Motor neuron (in vitro differentiated cells): ENCODE measurements around the gene SFXN2. TPM values are rescaled to one million over a fixed set of nuclear protein-coding genes. Genes with fewer than 3 reads are reported as not detected.
"Not testable (repeated sequence)": the region's sequence is repeated elsewhere in the genome, so short reads cannot be mapped to it uniquely, and the experiment has no call there.

ENCODE experiments used
- ATAC-seq, 8 experiments: fragments of 200-7000 bp; cut with Tn5 transposase; replicated peaks in 6 of 8; 2 replicates each; pipeline ENCODE4 v1.8.0; 2021; ENCODE audit warnings: mild to moderate bottlenecking in 8 of 8, moderate library complexity in 8 of 8
- H3K27ac ChIP-seq, 2 donors: fragments of 250-450 bp; sonication (Bioruptor Pico); 2 replicates each; pipeline ENCODE4 v1.9.0; 2021; ENCODE audit warnings: antibody characterized with exemption in 2 of 2, mild to moderate bottlenecking in 2 of 2, moderate library complexity in 1 of 2
- H3K4me1 ChIP-seq, 2 donors: fragments of 250-450 bp; sonication (Bioruptor Pico); replicated peaks in 1 of 2; 2 replicates each; pipeline ENCODE4 v1.6.1; 2021; ENCODE audit warnings: antibody characterized with exemption in 2 of 2, mild to moderate bottlenecking in 2 of 2, moderate library complexity in 1 of 2
- H3K4me3 ChIP-seq, 5 donors: fragments of 250-450 bp; sonication (Bioruptor Pico); 2 replicates each; pipeline ENCODE4 v1.9.0; 2021; ENCODE audit warnings: antibody characterized with exemption in 5 of 5, mild to moderate bottlenecking in 5 of 5, moderate library complexity in 4 of 5
- whole genome bisulfite sequencing, 10 experiments: fragments of 450-650 bp; shearing (Covaris generic); methylation state at CpG; one replicate each; pipeline ENCODE4 v1.0.0; 2022; 5-methylcytosine and 5-hydroxymethylcytosine counted together
- in situ Hi-C, 9 experiments: fragments of 400-800 bp; cut with MboI; loops; one replicate each; pipeline ENCODE4 v1.15.0; 2021; ENCODE audit warnings: low sequenced_read_pairs in 9 of 9, low pct_unique_long_range_greater_than_20kb in 2 of 9; ENCODE audit not compliant: unreplicated experiment in 9 of 9
- total RNA-seq, 8 experiments: library from RNA; unstranded; fragments of 300-600 nt; gene quantifications; 2 replicates each; pipeline versions ENCODE4 v1.2.3 to v1.2.4, GENCODE V29; 2022

SFXN2 gene, protein sequence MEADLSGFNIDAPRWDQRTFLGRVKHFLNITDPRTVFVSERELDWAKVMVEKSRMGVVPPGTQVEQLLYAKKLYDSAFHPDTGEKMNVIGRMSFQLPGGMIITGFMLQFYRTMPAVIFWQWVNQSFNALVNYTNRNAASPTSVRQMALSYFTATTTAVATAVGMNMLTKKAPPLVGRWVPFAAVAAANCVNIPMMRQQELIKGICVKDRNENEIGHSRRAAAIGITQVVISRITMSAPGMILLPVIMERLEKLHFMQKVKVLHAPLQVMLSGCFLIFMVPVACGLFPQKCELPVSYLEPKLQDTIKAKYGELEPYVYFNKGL
- 10 to 100 TPM in 2 of 8 experiments, 1 to 10 TPM in 6; 1.2 to 21.5 (median 4.9) TPM for total RNA-seq

DNA sequence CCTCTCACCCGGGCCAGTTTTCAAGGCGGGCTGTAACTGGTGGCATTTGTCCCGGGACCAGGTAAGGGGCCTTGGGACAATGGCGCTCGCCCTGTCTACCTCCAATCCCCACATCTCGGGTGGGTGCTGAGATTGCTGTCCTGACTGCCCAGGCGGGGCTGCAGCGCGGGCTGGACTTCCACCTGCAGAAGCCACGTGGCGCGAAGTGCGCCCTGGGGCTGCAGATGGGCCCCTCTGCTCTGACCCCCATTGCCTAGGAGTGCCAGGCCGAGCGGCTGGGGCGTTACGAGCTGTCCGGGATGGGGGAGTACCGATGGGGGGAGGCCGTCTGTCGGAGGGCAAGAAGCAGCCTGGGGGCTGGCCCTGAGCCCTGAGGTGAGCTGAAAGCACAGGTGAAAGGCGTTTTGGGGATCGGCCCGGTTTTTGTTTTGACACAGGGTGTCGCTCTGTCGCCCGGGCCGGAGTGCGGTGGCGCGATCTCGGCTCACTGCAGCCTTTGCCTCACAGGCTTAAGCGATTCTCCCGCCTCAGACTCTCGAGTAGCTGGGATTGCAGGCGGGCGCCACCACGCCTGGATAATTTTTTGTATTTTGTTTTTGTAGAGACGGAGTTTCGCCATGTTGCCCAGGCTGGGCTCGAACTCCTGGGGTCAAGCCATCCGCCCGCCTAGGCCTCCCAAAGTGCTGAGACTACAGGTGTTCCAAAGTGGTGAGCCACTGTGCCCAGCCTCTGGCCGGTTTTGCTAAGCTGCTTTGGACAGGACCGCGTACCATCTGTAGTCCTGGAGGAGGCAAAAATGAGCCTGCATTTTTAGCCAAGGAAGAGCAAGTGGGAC, at the start of gene SFXN2:
SFXN2 (plus strand) TSS at position 16 of the 835 bp plus-strand sequence. CDS start 12,001 bp downstream, outside the sequence.
- in situ Hi-C loops, result no loop called here
- peaks cover 24 to 25% of the 10 kb centered on the region in 2 donors for H3K4me1 ChIP-seq
- peak; percentile 11 to 42 (median 30) for ATAC-seq
- WGBS, 10 experiments, result 3 to 20% (median 5%) methylated on average over 1 to 11 of the region's 46 CpGs; no CpG with 5 or more reads in 6 of the 10 experiments
- peak within 1 kb of the TSS; percentile 66 to 95 (median 70) for H3K4me3 ChIP-seq
- peak within 1 kb of the TSS; percentile 85 to 90 for H3K27ac ChIP-seq

DNA sequence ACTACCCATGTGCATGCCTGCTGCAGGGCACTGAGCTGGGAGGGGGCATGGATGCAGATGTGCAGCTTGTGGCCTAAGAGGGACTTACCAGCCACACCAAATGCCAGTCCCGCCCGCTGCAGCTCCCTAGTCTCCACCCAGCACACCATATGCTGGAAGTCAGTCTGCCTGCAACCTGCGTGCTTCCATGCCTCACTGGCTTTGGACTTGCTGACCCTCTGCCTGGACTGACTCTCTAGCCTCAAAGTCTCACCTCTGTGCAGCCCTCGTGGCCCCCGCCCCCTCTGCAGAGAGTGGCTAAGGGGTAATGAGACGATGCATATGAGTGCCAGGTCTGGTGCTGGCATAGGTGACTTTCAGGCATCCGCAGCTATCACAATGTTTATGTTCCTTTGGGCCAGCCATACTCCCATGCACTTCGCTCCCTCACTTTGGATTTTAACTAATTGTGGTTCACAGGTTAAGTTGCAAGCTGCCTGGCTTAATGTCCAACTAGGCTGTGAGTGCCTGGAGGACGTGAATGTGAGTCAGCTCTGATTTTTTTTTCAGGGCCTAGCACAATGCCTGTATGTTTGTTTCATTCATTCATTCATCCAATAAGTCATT, 48.4 kb upstream of the SFXN2 start:
- in situ Hi-C loops, result no loop called here
- 20 to 100% (median 89%) methylated on average over 1 to 8 of the region's 9 CpGs; no CpG with 5 or more reads in 1 of the 10 experiments for WGBS, 10 experiments
- Histone ChIP-seq H3K27ac (no peak overlapping the region), H3K4me3 (no peak overlapping the region), H3K4me1 (peaks cover 30 to 39% of the 10 kb centered on the region in 2 donors)
- ATAC-seq, result no peak

GRCh38 chr10:102667411-102667810, 47.0 kb upstream of the SFXN2 start:
- WGBS, 10 experiments, result 92% methylated on average over 2 of the region's 4 CpGs; no CpG with 5 or more reads in 9 of the 10 experiments

GRCh38 chr10:102668326-102669107, 45.9 kb upstream of the SFXN2 start:
- 0 to 100% (median 93%) methylated on average over 1 to 3 of the region's 10 CpGs; no CpG with 5 or more reads in 6 of the 10 experiments for WGBS, 10 experiments
- Histone ChIP-seq H3K4me3 (no peak overlapping the region), H3K4me1 (peaks cover 39 to 43% of the 10 kb centered on the region in 2 donors), H3K27ac (peak overlapping the region in 1 of 2 donors; percentile 45)
- peak in 3 of 8 experiments; percentile 11 to 51 (median 24) for ATAC-seq
- in situ Hi-C loops, result no loop called here

More at GRCh38 chr10:102667411-102667810, 47.0 kb upstream of the SFXN2 start:
- in situ Hi-C loops, ATAC-seq, H3K4me3 ChIP-seq: not testable (repeated sequence)
- H3K4me1 ChIP-seq, result peaks cover 29 to 35% of the 10 kb centered on the region in 2 donors
- peak overlapping the region in 1 of 2 donors; percentile 45 for H3K27ac ChIP-seq

- WGBS, 10 experiments, result 0 to 94% (median 74%) methylated on average over 1 to 3 of the region's 7 CpGs; no CpG with 5 or more reads in 4 of the 10 experiments
- peak; percentile 5 to 75 (median 28) for ATAC-seq
- H3K4me1 ChIP-seq, result peaks cover 48 to 50% of the 10 kb centered on the region in 2 donors
- H3K27ac ChIP-seq, result no peak overlapping the region
- no peak overlapping the region for H3K4me3 ChIP-seq
- in situ Hi-C loops, result no loop called here
These were observed 45.0 kb upstream of the SFXN2 start for GRCh38 chr10:102669206-102670064.

GRCh38 chr10:102670065-102670670, 44.3 kb upstream of the SFXN2 start:
- H3K27ac ChIP-seq, result peak overlapping the region in 1 of 2 donors; percentile 4

GRCh38 chr10:102670871-102671434, 43.5 kb upstream of the SFXN2 start:
- ATAC-seq, result no peak
- peaks cover 63 to 64% of the 10 kb centered on the region in 2 donors for H3K4me1 ChIP-seq
- WGBS, 10 experiments, result 80 to 100% (median 92%) methylated on average over 1 to 3 of the region's 6 CpGs; no CpG with 5 or more reads in 4 of the 10 experiments
- in situ Hi-C loops, result no loop called here
- peak overlapping the region; percentile 7 to 16 for H3K27ac ChIP-seq
- H3K4me3 ChIP-seq, result no peak overlapping the region

More at GRCh38 chr10:102670065-102670670, 44.3 kb upstream of the SFXN2 start:
- no peak overlapping the region for H3K4me3 ChIP-seq
- WGBS, 10 experiments, result 71 to 100% (median 89%) methylated on average over 2 to 7 of the region's 9 CpGs; no CpG with 5 or more reads in 2 of the 10 experiments
- ATAC-seq, result no peak
- in situ Hi-C loops, result no loop called here
- H3K4me1 ChIP-seq, result peaks cover 55 to 56% of the 10 kb centered on the region in 2 donors

- Histone ChIP-seq H3K4me1 (peaks cover 76 to 80% of the 10 kb centered on the region in 2 donors), H3K4me3 (peak overlapping the region in 1 of 5 donors; percentile 21), H3K27ac (peak overlapping the region; percentile 85 to 87)
- in situ Hi-C loops, result no loop called here
- no peak for ATAC-seq
- WGBS, 10 experiments, result 9 to 64% (median 33%) methylated on average over 3 to 13 of the region's 13 CpGs
These were observed 41.1 kb upstream of the SFXN2 start for GRCh38 chr10:102673236-102673818.

- in situ Hi-C loops, result no loop called here
- H3K27ac ChIP-seq, result peak overlapping the region; percentile 85 to 87
- WGBS, 10 experiments, result 0 to 13% (median 6%) methylated on average over 2 to 10 of the region's 19 CpGs; no CpG with 5 or more reads in 2 of the 10 experiments
- H3K4me1 ChIP-seq, result peaks cover 82 to 87% of the 10 kb centered on the region in 2 donors
- peak overlapping the region in 3 of 5 donors; percentile 6 to 21 (median 19) for H3K4me3 ChIP-seq
- ATAC-seq, result peak; percentile 37 to 81 (median 66)
These were observed 40.5 kb upstream of the SFXN2 start for GRCh38 chr10:102673819-102674511.

DNA sequence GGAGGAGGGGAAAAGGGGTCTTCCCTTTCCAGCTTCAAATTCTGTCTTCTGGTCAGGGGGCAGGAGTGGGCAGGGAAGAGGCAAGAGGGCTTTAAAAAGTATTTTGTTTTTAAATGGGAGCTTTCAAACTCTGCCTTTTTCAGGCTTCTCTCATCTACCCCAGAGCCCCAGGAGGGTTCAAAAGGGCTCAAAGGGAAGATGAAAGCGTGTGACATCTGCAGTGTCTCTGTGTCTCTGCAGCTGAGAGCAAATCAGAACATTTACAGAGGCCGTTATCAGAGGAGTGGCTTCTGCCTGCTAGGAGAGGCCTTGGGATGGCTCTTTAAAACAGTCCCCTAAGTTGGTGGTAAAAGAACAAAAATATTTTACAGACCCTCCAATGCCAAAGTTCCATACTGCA, 39.9 kb upstream of the SFXN2 start:
- ATAC-seq, result peak in 2 of 8 experiments; percentile 4 to 6
- 0 to 67% (median 10%) methylated on average over 1 to 2 of the region's 2 CpGs; no CpG with 5 or more reads in 6 of the 10 experiments for WGBS, 10 experiments
- in situ Hi-C loops, result no loop called here
- Histone ChIP-seq H3K27ac (peak overlapping the region; percentile 85 to 87), H3K4me3 (peak overlapping the region in 3 of 5 donors; percentile 12 to 21 (median 19)), H3K4me1 (peaks cover 83 to 89% of the 10 kb centered on the region in 2 donors)
